Measurements from ENCODE around the gene TFF3. TPM values are rescaled to one million over a fixed set of nuclear protein-coding genes. Genes with fewer than 3 reads are reported as not detected.

Gene TFF3
- total RNA-seq, 1 experiment from 2014 or later: not detected

- no peaks in the 10 kb centered on the region for H3K36me3 ChIP-seq (ENCODE audit: insufficient read depth, low read length, poor library complexity, severe bottlenecking)
- H3K9me3 ChIP-seq (ENCODE audit: low read depth, low read length, poor library complexity, severe bottlenecking): no peaks in the 10 kb centered on the region
- H3K4me3 ChIP-seq (ENCODE audit: low read depth, low read length, poor library complexity, severe bottlenecking): no peak overlapping the region
- no peaks in the 10 kb centered on the region for H3K4me1 ChIP-seq (ENCODE audit: insufficient read depth, low read length, poor library complexity, severe bottlenecking)
- H3K27ac ChIP-seq (ENCODE audit: low read depth, low read length, poor library complexity, severe bottlenecking): no peak overlapping the region
- BruUV-seq (replicated peaks): no TSS peak
- peaks cover 19% of the 10 kb centered on the region for H3K27me3 ChIP-seq (replicated peaks; ENCODE audit: insufficient read depth, low read depth, low read length, poor library complexity)
- intact Hi-C loops (cut with micrococcal nuclease; ENCODE audit: unreplicated experiment): no loop called here
- ChIA-PET CTCF (no interaction called here), POLR2A (ENCODE audit: low non-redundant PET) (no interaction called here)
- DNase-seq (ENCODE audit: low spot score): no peak
- TF ChIP-seq EZH2 (IDR thresholded peaks at IDR 0.05; ENCODE audit: borderline replicate concordance, low read depth, low read length, poor library complexity, severe bottlenecking): no peak
- TF ChIP-seq, protein P1, sequence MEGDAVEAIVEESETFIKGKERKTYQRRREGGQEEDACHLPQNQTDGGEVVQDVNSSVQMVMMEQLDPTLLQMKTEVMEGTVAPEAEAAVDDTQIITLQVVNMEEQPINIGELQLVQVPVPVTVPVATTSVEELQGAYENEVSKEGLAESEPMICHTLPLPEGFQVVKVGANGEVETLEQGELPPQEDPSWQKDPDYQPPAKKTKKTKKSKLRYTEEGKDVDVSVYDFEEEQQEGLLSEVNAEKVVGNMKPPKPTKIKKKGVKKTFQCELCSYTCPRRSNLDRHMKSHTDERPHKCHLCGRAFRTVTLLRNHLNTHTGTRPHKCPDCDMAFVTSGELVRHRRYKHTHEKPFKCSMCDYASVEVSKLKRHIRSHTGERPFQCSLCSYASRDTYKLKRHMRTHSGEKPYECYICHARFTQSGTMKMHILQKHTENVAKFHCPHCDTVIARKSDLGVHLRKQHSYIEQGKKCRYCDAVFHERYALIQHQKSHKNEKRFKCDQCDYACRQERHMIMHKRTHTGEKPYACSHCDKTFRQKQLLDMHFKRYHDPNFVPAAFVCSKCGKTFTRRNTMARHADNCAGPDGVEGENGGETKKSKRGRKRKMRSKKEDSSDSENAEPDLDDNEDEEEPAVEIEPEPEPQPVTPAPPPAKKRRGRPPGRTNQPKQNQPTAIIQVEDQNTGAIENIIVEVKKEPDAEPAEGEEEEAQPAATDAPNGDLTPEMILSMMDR (conservative IDR thresholded peaks at IDR 0.05; ENCODE audit: low read depth, low read length): no peak
These were observed 17.5 kb upstream of the TFF3 start for GRCh38 chr21:42332557-42333317.

DNA sequence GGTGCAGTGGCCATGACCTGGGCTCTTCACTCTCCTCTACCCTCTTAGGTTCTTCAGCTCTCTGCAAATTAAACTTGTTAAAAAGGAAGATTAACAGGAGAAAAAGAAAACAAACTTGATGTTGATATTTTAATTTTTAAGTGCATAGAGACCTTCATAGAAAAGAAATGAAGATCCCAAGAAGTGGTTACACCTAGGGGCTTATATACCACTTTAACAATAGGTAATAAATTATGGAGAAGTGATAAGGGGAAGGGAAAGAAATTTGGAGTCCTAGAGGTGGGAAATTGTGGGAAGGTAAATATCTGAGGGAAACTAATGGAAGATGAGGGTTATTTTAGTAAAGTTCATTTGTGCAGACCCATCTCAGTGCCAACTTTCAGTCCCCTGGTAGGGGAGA, 16.5 kb upstream of the TFF3 start:
- DNase-seq (ENCODE audit: low spot score): no peak
- peaks cover 18% of the 10 kb centered on the region for H3K27me3 ChIP-seq (replicated peaks; ENCODE audit: insufficient read depth, low read depth, low read length, poor library complexity)
- intact Hi-C loops (cut with micrococcal nuclease; ENCODE audit: unreplicated experiment): no loop called here
- no peaks in the 10 kb centered on the region for H3K4me1 ChIP-seq (ENCODE audit: insufficient read depth, low read length, poor library complexity, severe bottlenecking)
- ChIA-PET POLR2A (ENCODE audit: low non-redundant PET) (no interaction called here), CTCF (no interaction called here)
- no peak for TF ChIP-seq EZH2 (IDR thresholded peaks at IDR 0.05; ENCODE audit: borderline replicate concordance, low read depth, low read length, poor library complexity, severe bottlenecking)
- TF ChIP-seq, protein P1 (conservative IDR thresholded peaks at IDR 0.05; ENCODE audit: low read depth, low read length): no peak
- no peak overlapping the region for H3K27ac ChIP-seq (ENCODE audit: low read depth, low read length, poor library complexity, severe bottlenecking)
- H3K36me3 ChIP-seq (ENCODE audit: insufficient read depth, low read length, poor library complexity, severe bottlenecking): no peaks in the 10 kb centered on the region
- H3K9me3 ChIP-seq (ENCODE audit: low read depth, low read length, poor library complexity, severe bottlenecking): no peaks in the 10 kb centered on the region
- H3K4me3 ChIP-seq (ENCODE audit: low read depth, low read length, poor library complexity, severe bottlenecking): no peak overlapping the region
- no TSS peak for BruUV-seq (replicated peaks)

- TF ChIP-seq, protein P1 (conservative IDR thresholded peaks at IDR 0.05; ENCODE audit: low read depth, low read length): no peak
- TF ChIP-seq EZH2 (IDR thresholded peaks at IDR 0.05; ENCODE audit: borderline replicate concordance, low read depth, low read length, poor library complexity, severe bottlenecking): no peak
- CTCF ChIA-PET: no interaction called here
- intact Hi-C loops (cut with micrococcal nuclease; ENCODE audit: unreplicated experiment): no loop called here
These were observed 15.5 kb upstream of the TFF3 start for GRCh38 chr21:42330380-42331371.

More at GRCh38 chr21:42330380-42331371, 15.5 kb upstream of the TFF3 start:
- POLR2A ChIA-PET (ENCODE audit: low non-redundant PET): no interaction called here
- no peaks in the 10 kb centered on the region for H3K4me1 ChIP-seq (ENCODE audit: insufficient read depth, low read length, poor library complexity, severe bottlenecking)
- H3K9me3 ChIP-seq (ENCODE audit: low read depth, low read length, poor library complexity, severe bottlenecking): no peaks in the 10 kb centered on the region
- H3K27me3 ChIP-seq (replicated peaks; ENCODE audit: insufficient read depth, low read depth, low read length, poor library complexity): peaks cover 9% of the 10 kb centered on the region
- no TSS peak for BruUV-seq (replicated peaks)
- H3K36me3 ChIP-seq (ENCODE audit: insufficient read depth, low read length, poor library complexity, severe bottlenecking): no peaks in the 10 kb centered on the region
- no peak overlapping the region for H3K27ac ChIP-seq (ENCODE audit: low read depth, low read length, poor library complexity, severe bottlenecking)
- no peak overlapping the region for H3K4me3 ChIP-seq (ENCODE audit: low read depth, low read length, poor library complexity, severe bottlenecking)
- DNase-seq (ENCODE audit: low spot score): no peak

Measured in A673 (cell line).